H1 (cell line): ENCODE results near the gene ACKR2. TPM values are rescaled to one million over a fixed set of nuclear protein-coding genes. Genes with fewer than 3 reads are reported as not detected.
A peak's percentile ranks its signal among the peaks of the same experiment; 100 is the strongest.

Experiments used
- CTCF ChIA-PET: fragments of 300-600 bp; sonication (Branson Sonifier 250); formaldehyde crosslinking; loops from one replicate; lab custom pipeline; 2021; ENCODE audit not compliant: partially characterized antibody; lab: Charles Lee
- POLR2A ChIA-PET: fragments of 300-600 bp; sonication (Branson Sonifier 250); formaldehyde crosslinking; loops from one replicate; lab custom pipeline; 2021; ENCODE audit warnings: inconsistent platforms; ENCODE audit not compliant: partially characterized antibody; lab: Charles Lee
- DNase-seq, 2 experiments: peaks; one replicate each; pipeline versions ENCODE4 v3.0.0 to v3.0.0-alpha.2; 2010 to 2022; ENCODE audit warnings: low spot score in 2 of 2, low read depth in 1 of 2, mixed read lengths in 1 of 2
- FAIRE-seq: peaks from 2 replicates; lab custom pipeline; 2011; peaks lifted over from hg19 to GRCh38; lab: Jason Lieb, UNC
- H2AFZ ChIP-seq: 2 replicates; pipeline ENCODE4 v1.8.1; 2012; ENCODE audit warnings: low read length, inconsistent platforms
- H2AK5ac ChIP-seq: 2 replicates; pipeline ENCODE4 v1.6.1; 2013; ENCODE audit warnings: low read depth, low read length
- H2BK120ac ChIP-seq: replicated peaks from 2 replicates; pipeline ENCODE3; 2013; ENCODE audit warnings: low read depth, low read length, inconsistent platforms
- H2BK12ac ChIP-seq: 2 replicates; pipeline ENCODE4 v1.6.1; 2013; ENCODE audit warnings: low read depth, low read length
- H2BK15ac ChIP-seq: 2 replicates; pipeline ENCODE4 v1.6.1; 2013; ENCODE audit warnings: low read length
- H2BK20ac ChIP-seq: 2 replicates; pipeline ENCODE4 v1.6.1; 2013; ENCODE audit warnings: low read length
- H2BK5ac ChIP-seq: 2 replicates; pipeline ENCODE4 v1.6.1; 2013; ENCODE audit warnings: low read depth, low read length
- H3K14ac ChIP-seq: 2 replicates; pipeline ENCODE4 v1.6.1; 2013; ENCODE audit warnings: inconsistent platforms; ENCODE audit not compliant: insufficient read length
- H3K18ac ChIP-seq: 2 replicates; pipeline ENCODE4 v1.6.1; 2013; ENCODE audit warnings: low read length; ENCODE audit errors: extremely low read depth
- H3K23ac ChIP-seq: 2 replicates; pipeline ENCODE4 v1.6.1; 2013; ENCODE audit warnings: inconsistent platforms; ENCODE audit not compliant: insufficient read length
- H3K23me2 ChIP-seq: 2 replicates; pipeline ENCODE4 v1.6.1; 2013; ENCODE audit warnings: low read depth, low read length
- H3K27ac ChIP-seq: 2 replicates; pipeline ENCODE4 v1.6.1; 2011; ENCODE audit warnings: low read depth, low read length, inconsistent platforms
- H3K27me3 ChIP-seq, 4 experiments: replicated peaks in 1 of 4; 1 replicate in 1 of 4; 2 replicates in 3 of 4; pipeline versions ENCODE4 v1.6.1 to v1.8.1; 2011 to 2013; ENCODE audit warnings: low read length in 3 of 4, mild to moderate bottlenecking in 3 of 4, inconsistent platforms in 2 of 4, mixed read lengths in 2 of 4, moderate library complexity in 1 of 4; ENCODE audit not compliant: control insufficient read depth in 3 of 4, insufficient read depth in 3 of 4; ENCODE audit errors: extremely low read depth in 1 of 4
- H3K36me3 ChIP-seq, 4 experiments: 2 replicates each; pipeline versions ENCODE4 v1.6.1 to v1.8.1; 2011 to 2013; ENCODE audit warnings: mild to moderate bottlenecking in 4 of 4, low read length in 3 of 4, moderate library complexity in 2 of 4, control low read depth in 1 of 4, inconsistent platforms in 1 of 4; ENCODE audit not compliant: insufficient read depth in 4 of 4, control insufficient read depth in 2 of 4
- H3K4ac ChIP-seq: replicated peaks from 2 replicates; pipeline ENCODE3; 2013; ENCODE audit warnings: low read length, low read depth, mixed read lengths, inconsistent platforms; ENCODE audit not compliant: insufficient read length
- H3K4me1 ChIP-seq, 4 experiments: replicated peaks in 1 of 4; 1 replicate in 1 of 4; 2 replicates in 3 of 4; pipeline versions ENCODE4 v1.6.1 to v1.8.1; 2011 to 2013; ENCODE audit warnings: low read length in 3 of 4, inconsistent platforms in 2 of 4, mixed read lengths in 1 of 4; ENCODE audit not compliant: insufficient read depth in 4 of 4, control insufficient read depth in 3 of 4
- H3K4me2 ChIP-seq, 2 experiments: 2 replicates each; pipeline versions ENCODE4 v1.6.1 to v1.8.1; 2011 to 2013; ENCODE audit warnings: low read depth in 2 of 2, low read length in 2 of 2, control low read depth in 1 of 2, inconsistent platforms in 1 of 2, mild to moderate bottlenecking in 1 of 2; ENCODE audit not compliant: insufficient read depth in 1 of 2
- H3K4me3 ChIP-seq, 4 experiments: fragments of 200-600, 300-600 bp in 1 of 4; sonication (generic), shearing (Covaris generic), sonication (Bioruptor Twin) in 1 of 4; 2 replicates each; pipeline versions ENCODE4 v1.5.1 to v1.8.1; 2011 to 2016; ENCODE audit warnings: low read length in 4 of 4, low read depth in 3 of 4, control low read depth in 2 of 4, inconsistent platforms in 2 of 4, mild to moderate bottlenecking in 2 of 4, mixed read lengths in 1 of 4, moderate library complexity in 1 of 4; ENCODE audit not compliant: insufficient read depth in 2 of 4; ENCODE audit errors: extremely low read depth in 1 of 4
- H3K56ac ChIP-seq: replicated peaks from 2 replicates; pipeline ENCODE3; 2013; ENCODE audit warnings: low read depth, mild to moderate bottlenecking, mixed read lengths, low read length, inconsistent platforms; ENCODE audit not compliant: insufficient read length
- H3K79me1 ChIP-seq: 2 replicates; pipeline ENCODE4 v1.6.1; 2013; ENCODE audit warnings: low read depth, low read length, control low read depth
- H3K79me2 ChIP-seq, 2 experiments: 2 replicates each; pipeline versions ENCODE4 v1.6.1 to v1.8.1; 2012 to 2013; ENCODE audit warnings: low read length in 2 of 2, mild to moderate bottlenecking in 2 of 2, inconsistent platforms in 1 of 2; ENCODE audit not compliant: insufficient read depth in 2 of 2, control insufficient read depth in 1 of 2
- H3K9ac ChIP-seq, 4 experiments: replicated peaks in 1 of 4; 1 replicate in 1 of 4; 2 replicates in 3 of 4; pipeline versions ENCODE4 v1.6.1 to v1.8.1; 2011 to 2013; ENCODE audit warnings: low read depth in 3 of 4, low read length in 3 of 4, control low read depth in 2 of 4, mild to moderate bottlenecking in 2 of 4, moderate library complexity in 2 of 4, inconsistent platforms in 1 of 4; ENCODE audit errors: extremely low read depth in 1 of 4
- H3K9me3 ChIP-seq, 2 experiments: 2 replicates each; pipeline versions ENCODE4 v1.6.1 to v1.8.1; 2012 to 2013; ENCODE audit warnings: mild to moderate bottlenecking in 2 of 2, moderate library complexity in 2 of 2, control low read depth in 1 of 2, inconsistent platforms in 1 of 2, low read depth in 1 of 2, low read length in 1 of 2, mixed read lengths in 1 of 2; ENCODE audit not compliant: insufficient read depth in 2 of 2
- H4K20me1 ChIP-seq, 2 experiments: replicated peaks in 1 of 2; 2 replicates each; pipeline versions ENCODE3 to v1.8.1; 2011 to 2013; ENCODE audit warnings: inconsistent platforms in 2 of 2, low read length in 2 of 2, mild to moderate bottlenecking in 1 of 2; ENCODE audit not compliant: insufficient read depth in 2 of 2, control insufficient read depth in 1 of 2
- H4K5ac ChIP-seq: 2 replicates; pipeline ENCODE4 v1.6.1; 2013; ENCODE audit warnings: low read length, low read depth, mixed read lengths, inconsistent platforms; ENCODE audit not compliant: insufficient read length
- H4K8ac ChIP-seq: 2 replicates; pipeline ENCODE4 v1.8.0; 2013; ENCODE audit warnings: mild to moderate bottlenecking, moderate library complexity, low read length, inconsistent platforms; ENCODE audit not compliant: insufficient read depth; ENCODE audit errors: extremely low read depth
- H4K91ac ChIP-seq: replicated peaks from 2 replicates; pipeline ENCODE3; 2013; ENCODE audit warnings: low read length, mixed read lengths, inconsistent platforms; ENCODE audit not compliant: insufficient read length
- GTF2F1 ChIP-seq: IDR thresholded peaks from 2 replicates; pipeline ENCODE4 v1.6.1; 2012; ENCODE audit warnings: low read depth, low read length, improper control_type of control experiment, borderline replicate concordance
- KDM4A ChIP-seq: IDR thresholded peaks from one replicate; pipeline ENCODE4 v1.7.1; 2012; ENCODE audit warnings: low read depth, mild to moderate bottlenecking, moderate library complexity, low read length, inconsistent platforms; ENCODE audit not compliant: severe bottlenecking
- MAFK ChIP-seq: IDR thresholded peaks from 2 replicates; pipeline ENCODE4 v1.6.1; 2012; ENCODE audit warnings: low read depth, mild to moderate bottlenecking, improper control_type of control experiment, low read length
- SP1 ChIP-seq: IDR thresholded peaks from 2 replicates; pipeline ENCODE4 v1.6.1; 2011; ENCODE audit warnings: low read depth, low read length
- SRF ChIP-seq: IDR thresholded peaks from 2 replicates; pipeline ENCODE4 v1.6.1; 2011; ENCODE audit warnings: mild to moderate bottlenecking, low read depth, low read length, moderate library complexity
- ZNF274 ChIP-seq: IDR thresholded peaks from 2 replicates; pipeline ENCODE4 v1.7.0; 2012; ENCODE audit warnings: low read length, borderline replicate concordance; ENCODE audit errors: extremely low read depth
- WGBS, 2 experiments: shearing (Covaris generic) in 1 of 2; methylation state at CpG; one replicate each; pipeline versions ENCODE4 v1.1.6 to v1.1.7; 2013 to 2015; ENCODE audit warnings: low lambda C conversion rate in 2 of 2, mixed read lengths in 2 of 2, inconsistent platforms in 1 of 2, low coverage in 1 of 2, missing lambda C conversion rate in 1 of 2; ENCODE audit not compliant: insufficient replicate concordance in 2 of 2, insufficient coverage in 1 of 2, insufficient read length in 1 of 2; ENCODE audit errors: extremely low coverage in 1 of 2, missing lambda C conversion rate in 1 of 2; 5-methylcytosine and 5-hydroxymethylcytosine counted together
- polyA plus RNA-seq, 7 experiments: library from polyadenylated mRNA; depleted of rRNA in 3 of 7; stranded (reverse) in 5 of 7; unstranded in 2 of 7; fragments of >200 nt in 5 of 7; fragments of 200-250 nt in 2 of 7; gene quantifications; 1 replicate in 5 of 7; 2 replicates in 1 of 7; 4 replicates in 1 of 7; pipeline versions ENCODE4 v1.2.1 to v1.2.3, GENCODE V29; 2011 to 2013; ENCODE audit warnings: missing spikeins in 2 of 7, mixed read lengths in 2 of 7
- total RNA-seq: library from RNA; stranded (reverse); fragmentation: NEBNext Ultra II Directional; extraction: Animal tissue kit (Norgen Biotek cat#: 25700); gene quantifications from 2 replicates; pipeline ENCODE4 v1.2.1, GENCODE V29; 2021

Gene ACKR2
- total and polyA plus RNA-seq, 2 of the 8 experiments (the other 6 are each of a cell fraction or from before 2014, with no cell fraction given) = 0.09 to 0.12 TPM

DNA sequence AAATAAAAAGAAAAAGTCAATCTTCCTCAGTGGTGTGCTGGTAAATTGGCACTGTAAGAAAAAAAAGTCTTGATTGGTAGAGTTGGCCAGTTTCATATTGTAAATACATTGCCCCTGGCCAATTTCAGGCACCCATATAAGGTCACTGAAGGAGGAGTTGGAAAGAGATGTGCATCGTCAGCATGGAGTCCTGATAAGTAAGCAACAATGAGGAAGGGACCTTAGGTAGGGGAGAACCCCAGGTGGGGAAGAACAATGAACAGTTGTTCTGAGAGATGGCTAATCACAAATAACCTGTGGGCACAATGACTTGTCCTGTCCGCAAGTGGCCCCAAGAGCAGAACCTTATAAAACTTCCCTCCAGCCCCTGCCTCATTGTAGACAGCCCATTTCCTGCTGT is 75.1 kb downstream of the ACKR2 start:
- no peaks in the 10 kb centered on the region for H3K79me2 ChIP-seq
- H3K79me1 ChIP-seq = no peaks in the 10 kb centered on the region
- ChIA-PET POLR2A (no interaction called here), CTCF (no interaction called here)
- no peak overlapping the region for H3K9ac ChIP-seq
- DNase-seq (no peak), FAIRE-seq (no peak)
- 89% methylated on average over 2 of the region's 2 CpGs; no CpG with 5 or more reads in 1 of the 2 experiments for WGBS, 2 experiments
- H3K27ac ChIP-seq = no peak overlapping the region
- peaks cover 3 to 12% (median 7%) of the 10 kb centered on the region in 4 experiments; a peak in 4 of 7 replicates for H3K4me1 ChIP-seq
- no peak overlapping the region for H4K8ac ChIP-seq
- no peak overlapping the region for H3K4me3 ChIP-seq
- H3K36me3 ChIP-seq = no peaks in the 10 kb centered on the region; a peak in 1 of 8 replicates
- no peak overlapping the region for H2BK15ac ChIP-seq
- no peak overlapping the region for H3K18ac ChIP-seq
- no peak overlapping the region for H2BK5ac ChIP-seq
- no peak overlapping the region for H2BK20ac ChIP-seq
- peak overlapping the region; percentile 2; the same call in 1 of the 2 replicates for H2BK12ac ChIP-seq
- H3K9me3 ChIP-seq = no peaks in the 10 kb centered on the region
- H3K4me2 ChIP-seq = no peak overlapping the region
- no peak overlapping the region for H2AK5ac ChIP-seq
- H3K23ac ChIP-seq = no peak overlapping the region
- H3K4ac ChIP-seq = no peak overlapping the region
- H4K20me1 ChIP-seq = no peaks in the 10 kb centered on the region
- no peak overlapping the region for H3K14ac ChIP-seq
- H3K23me2 ChIP-seq = no peaks in the 10 kb centered on the region; the same call in 1 of the 2 replicates
- H4K91ac ChIP-seq = no peak overlapping the region
- no peak overlapping the region for H2AFZ ChIP-seq
- H2BK120ac ChIP-seq = no peak overlapping the region
- 0 out of 2 replicates have a peak, but pooled peaks have one; percentile 6 for TF ChIP-seq MAFK
- no peak for TF ChIP-seq GTF2F1
- TF ChIP-seq ZNF274 = no peak
- TF ChIP-seq KDM4A = no peak
- no peak for TF ChIP-seq SP1
- peak; percentile 27; the same call in 1 of the 2 replicates for TF ChIP-seq SRF
- TF ChIP-seq, all 59 proteins: peak for 2
- no peak overlapping the region for H3K56ac ChIP-seq
- no peaks in the 10 kb centered on the region for H3K27me3 ChIP-seq
- H4K5ac ChIP-seq = no peak overlapping the region
